Measurements from ENCODE around the gene PAPSS2.
"Not testable (repeated sequence)": the region's sequence is repeated elsewhere in the genome, so short reads cannot be mapped to it uniquely, and the experiment has no call there.

Gene PAPSS2

GRCh38 chr10:87712913-87713616 is 53.4 kb downstream of the PAPSS2 start:
- DNase-seq, result no peak

GRCh38 chr10:87713707-87714106 is 54.0 kb downstream of the PAPSS2 start:
- DNase-seq, result no peak

GRCh38 chr10:87715552-87716347 is 56.1 kb downstream of the PAPSS2 start:
- no peak for DNase-seq

- DNase-seq, result no peak
Observed at GRCh38 chr10:87716348-87716670, 56.6 kb downstream of the PAPSS2 start.

GRCh38 chr10:87720665-87721064 is 61.0 kb downstream of the PAPSS2 start:
- DNase-seq, result no peak

- no peak for DNase-seq
Observed at GRCh38 chr10:87721781-87722180, 62.1 kb downstream of the PAPSS2 start.

- no peak for DNase-seq
Observed at GRCh38 chr10:87722716-87723115, 63.0 kb downstream of the PAPSS2 start.

GRCh38 chr10:87723500-87723899 is 63.8 kb downstream of the PAPSS2 start:
- DNase-seq, result no peak

- no peak for DNase-seq
Observed at GRCh38 chr10:87724789-87725188, 65.1 kb downstream of the PAPSS2 start.

- no peak for DNase-seq
Observed at GRCh38 chr10:87729940-87730339, 70.3 kb downstream of the PAPSS2 start.

- no peak for DNase-seq
Observed at GRCh38 chr10:87733081-87733480, 73.4 kb downstream of the PAPSS2 start.

GRCh38 chr10:87734987-87735827 is 75.5 kb downstream of the PAPSS2 start:
- DNase-seq, result peak; percentile 39

- DNase-seq, result not testable (repeated sequence)
Observed at GRCh38 chr10:87738253-87738652, 78.6 kb downstream of the PAPSS2 start.

GRCh38 chr10:87739703-87740102 is 80.0 kb downstream of the PAPSS2 start:
- DNase-seq, result no peak

GRCh38 chr10:87740254-87740655 is 80.6 kb downstream of the PAPSS2 start:
- peak; percentile 96 for DNase-seq

GRCh38 chr10:87742992-87743610 is 83.4 kb downstream of the PAPSS2 start:
- DNase-seq, result not testable (repeated sequence)

GRCh38 chr10:87744606-87745005 is 84.9 kb downstream of the PAPSS2 start:
- no peak for DNase-seq

- DNase-seq, result no peak
Observed at GRCh38 chr10:87746911-87747310, 87.2 kb downstream of the PAPSS2 start.

- DNase-seq, result not testable (repeated sequence)
Observed at GRCh38 chr10:87748244-87748643, 88.6 kb downstream of the PAPSS2 start.

- peak; percentile 89 for DNase-seq
Observed at GRCh38 chr10:87750001-87750671, 90.5 kb downstream of the PAPSS2 start.

- DNase-seq, result no peak
Observed at GRCh38 chr10:87750817-87751216, 91.1 kb downstream of the PAPSS2 start.

GRCh38 chr10:87751274-87751673 is 91.6 kb downstream of the PAPSS2 start:
- no peak for DNase-seq

Data from HCEC 1CT (cell line).